NCI-H2029 treated with DMSO at 0.1 percent for 48 hours (cell line): ENCODE measurements around the gene GPR89A.
"Not testable (repeated sequence)": the region's sequence is repeated elsewhere in the genome, so short reads cannot be mapped to it uniquely, and the experiment has no call there.

ENCODE experiments used
- DNase-seq: peaks from one replicate; lab custom pipeline; 2025; lab: John Stamatoyannopoulos, UW

Gene GPR89A

GRCh38 chr1:145717833-145718232 lies 110.0 kb downstream of the GPR89A start:
- DNase-seq: no peak

GRCh38 chr1:145718465-145718864 lies 110.7 kb downstream of the GPR89A start:
- not testable (repeated sequence) for DNase-seq

GRCh38 chr1:145719230-145720079 lies 111.7 kb downstream of the GPR89A start, which contains the start of gene CD160:
Gene CD160 (plus strand): TSS chr1:145719499. CDS start chr1:145728328, 8,829 bp downstream.
- no peak for DNase-seq
